GM12801 (cell line): ENCODE data around the gene NUDT5.

ENCODE experiments used
- CTCF ChIP-seq: IDR thresholded peaks from one replicate; pipeline ENCODE4 v1.5.1; 2011; ENCODE audit warnings: control low read depth; ENCODE audit not compliant: insufficient read length; ENCODE audit errors: extremely low read depth

Gene NUDT5

DNA sequence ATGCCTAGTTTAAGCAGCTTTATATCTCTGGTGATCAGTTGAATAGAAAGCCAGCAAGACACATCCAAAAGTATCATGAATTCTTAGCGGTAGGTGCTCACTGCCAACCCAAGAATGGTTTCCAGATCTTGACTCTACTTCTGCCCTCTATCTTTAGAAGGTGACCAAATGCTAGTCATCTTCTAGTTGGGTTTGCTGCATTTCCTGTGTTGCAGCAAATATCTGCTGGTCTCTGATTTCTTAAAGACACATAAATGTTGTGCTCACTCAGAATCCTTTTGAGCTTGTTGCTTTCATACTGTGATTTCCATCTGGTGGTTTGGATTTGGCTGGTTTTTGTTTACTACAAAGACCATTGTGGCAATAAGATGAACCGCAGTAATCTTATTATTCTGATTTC is 2.5 kb upstream of the NUDT5 start:
- TF ChIP-seq CTCF: no peak

DNA sequence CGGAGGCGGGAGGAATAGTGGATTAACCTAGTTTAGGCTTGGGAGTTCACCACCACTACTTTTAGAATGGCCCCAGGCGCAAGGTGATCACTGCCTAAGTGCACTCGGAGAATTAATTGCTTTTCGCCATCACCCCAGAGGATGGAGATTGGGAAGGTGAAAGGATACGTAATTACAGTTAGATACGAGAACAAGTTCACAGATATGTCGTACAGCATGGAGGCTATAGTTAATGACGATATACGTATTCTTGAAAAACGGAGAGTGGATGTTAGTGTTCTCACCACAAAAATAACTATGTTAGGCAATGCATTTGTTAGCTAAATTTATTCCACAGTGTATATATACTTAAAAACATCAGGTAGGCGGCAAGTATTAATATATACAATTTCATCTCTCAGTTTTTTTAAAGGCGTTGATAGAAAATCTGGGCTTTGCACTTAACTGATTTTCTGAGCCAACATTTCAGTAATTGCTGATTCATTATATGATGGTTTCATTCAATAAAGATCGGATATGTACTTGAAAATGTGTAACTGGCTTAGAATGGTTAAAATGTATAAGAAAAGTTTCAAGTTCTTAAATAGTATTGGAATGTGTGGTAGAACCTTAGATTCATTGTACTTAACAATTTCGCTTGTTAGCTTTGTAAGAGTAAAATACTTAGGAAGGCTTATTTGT is 980 bp upstream of the NUDT5 start:
- TF ChIP-seq CTCF: no peak

GRCh38 chr10:12195281-12195602 is 449 bp downstream of the NUDT5 start:
- no peak for TF ChIP-seq CTCF

- no peak for TF ChIP-seq CTCF
Measured at GRCh38 chr10:12194752-12195271, 879 bp downstream of the NUDT5 start.

- TF ChIP-seq CTCF: no peak
Measured at GRCh38 chr10:12193193-12193592, 2.5 kb downstream of the NUDT5 start.

DNA sequence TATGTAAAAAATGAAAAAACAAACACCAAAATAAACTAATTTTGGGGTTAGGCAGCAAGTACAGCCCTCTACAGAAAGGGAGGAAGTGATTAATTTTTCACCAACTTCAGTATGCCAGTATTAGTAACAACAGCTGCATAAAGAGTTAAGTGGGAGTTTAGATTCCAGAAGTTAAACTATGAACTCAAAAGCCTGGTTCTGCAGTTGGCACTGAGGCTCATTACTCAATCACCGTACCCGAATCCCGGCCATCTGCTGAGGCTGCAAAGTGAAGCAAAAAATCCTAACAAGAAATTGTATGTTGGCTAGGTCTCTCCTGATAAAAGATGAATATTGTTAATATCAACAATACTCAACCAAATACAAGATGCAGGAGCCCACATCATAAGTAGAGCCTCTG is 4.0 kb downstream of the NUDT5 start:
- no peak for TF ChIP-seq CTCF

- TF ChIP-seq CTCF: no peak
Measured at GRCh38 chr10:12189426-12189825, 6.3 kb downstream of the NUDT5 start.

DNA sequence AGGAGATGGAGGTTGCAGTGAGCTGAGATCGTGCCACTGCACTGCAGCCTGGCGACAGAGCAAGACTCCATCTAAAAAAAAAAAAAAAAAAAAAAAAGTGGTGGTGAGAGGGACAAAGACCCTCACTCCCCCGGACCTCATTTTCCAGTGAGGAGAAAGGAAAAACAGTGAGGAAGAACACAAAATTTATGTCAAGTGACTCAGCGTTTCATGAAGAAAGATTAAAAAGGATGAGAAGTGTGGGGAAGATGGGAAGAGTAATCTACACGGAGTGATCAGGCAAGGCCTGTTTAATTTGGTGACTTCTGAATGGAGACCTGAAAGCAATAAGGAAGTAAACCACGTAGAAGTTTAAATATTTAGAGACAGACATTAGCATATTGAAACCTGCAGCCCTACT is 7.0 kb downstream of the NUDT5 start:
- no peak for TF ChIP-seq CTCF
